HG03196 (cell line): ENCODE results near the gene RTTN.

Experiments
- ATAC-seq: cut with Tn5 transposase; IDR thresholded peaks from one replicate; pipeline ENCODE4 v1.9.1; 2021; ENCODE audit not compliant: unreplicated experiment

RTTN gene

DNA sequence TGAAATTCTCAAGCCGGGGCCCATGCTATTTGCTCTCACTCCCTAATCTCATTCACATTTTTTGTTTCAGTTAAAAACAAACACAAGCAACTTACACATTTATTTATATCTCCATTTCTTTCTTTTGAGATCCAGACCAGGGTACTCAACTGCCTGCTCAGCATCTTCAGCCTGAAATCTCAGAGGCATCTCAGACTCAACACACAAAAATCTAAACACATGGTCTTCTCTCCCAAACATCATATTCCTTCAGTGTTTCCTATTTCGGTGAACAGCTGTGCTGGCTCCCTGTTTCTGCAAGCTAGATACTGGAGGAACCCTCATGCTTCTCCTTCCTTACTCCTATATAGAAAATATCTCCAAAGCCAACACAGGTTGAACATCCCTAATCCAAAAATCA is 11.3 kb upstream of the RTTN start:
- ATAC-seq = no peak

GRCh38 chr18:70207181-70207580 is 1.7 kb upstream of the RTTN start:
- ATAC-seq = no peak

DNA sequence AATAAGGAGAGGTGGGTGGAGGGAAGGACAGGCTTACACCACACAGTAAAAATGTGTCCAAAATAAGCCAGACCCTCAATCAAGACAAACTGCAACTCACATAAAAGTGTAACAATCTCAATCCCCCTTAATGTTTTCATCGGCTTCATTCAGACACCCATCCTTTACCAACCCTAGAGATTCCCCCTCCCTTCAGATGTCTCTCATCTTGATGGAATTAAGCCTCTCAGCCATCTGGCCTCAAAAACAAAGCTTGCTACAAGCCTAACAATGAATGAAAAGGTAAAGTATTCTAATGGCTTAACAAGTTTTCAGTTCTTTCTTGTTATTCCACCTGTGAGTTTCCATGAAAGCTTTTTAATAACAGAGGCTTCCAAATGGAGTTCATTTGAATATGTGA is 5.2 kb downstream of the RTTN start:
- no peak for ATAC-seq

DNA sequence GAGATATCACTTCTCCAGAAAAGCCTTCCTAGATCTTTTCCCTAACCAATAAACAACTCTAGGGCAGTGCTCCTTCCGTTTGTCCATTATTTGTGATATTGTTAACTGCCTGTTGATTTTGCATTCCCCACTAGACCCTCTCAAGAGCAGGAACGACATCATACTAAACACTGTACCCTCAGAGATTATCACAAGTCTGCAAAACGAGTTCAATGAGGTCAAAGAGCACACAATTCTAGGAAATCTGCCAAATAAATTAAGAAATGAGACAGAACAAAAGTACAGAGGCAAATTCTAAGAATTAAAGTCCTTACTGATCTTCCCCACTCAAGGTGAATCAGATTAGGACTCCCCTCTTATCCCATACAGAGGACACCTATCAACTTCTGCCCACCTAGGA is 7.6 kb downstream of the RTTN start:
- no peak for ATAC-seq

GRCh38 chr18:70197026-70197425 is 8.5 kb downstream of the RTTN start:
- ATAC-seq = no peak

DNA sequence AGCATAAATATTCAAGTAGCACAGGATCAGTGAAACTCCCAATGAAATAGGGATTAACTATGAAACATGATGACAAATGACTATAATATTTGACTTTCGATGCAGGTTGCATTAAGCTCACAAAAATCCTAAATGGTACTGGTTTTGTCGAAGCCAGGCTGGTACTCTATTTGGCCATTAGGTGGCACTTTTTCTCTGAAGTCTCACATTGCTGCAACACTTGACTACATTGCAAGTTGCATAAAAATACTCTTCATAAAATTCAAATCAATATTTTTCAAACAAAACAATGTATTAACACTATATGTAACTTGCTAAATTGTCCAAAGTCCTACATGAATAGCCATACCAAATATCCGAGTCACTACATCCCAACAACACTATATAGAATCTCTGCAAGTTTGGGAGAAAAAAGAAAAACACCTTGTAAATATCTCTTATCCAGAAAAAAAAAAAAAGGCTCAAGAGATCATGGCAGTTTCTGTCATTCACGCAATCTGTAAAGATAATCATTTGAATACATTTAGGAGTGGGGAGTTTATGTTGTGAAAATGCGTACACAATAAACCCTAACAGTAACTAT is 9.5 kb downstream of the RTTN start:
- ATAC-seq = no peak

GRCh38 chr18:70195014-70195614 is 10.4 kb downstream of the RTTN start:
- peak; percentile 35 for ATAC-seq

DNA sequence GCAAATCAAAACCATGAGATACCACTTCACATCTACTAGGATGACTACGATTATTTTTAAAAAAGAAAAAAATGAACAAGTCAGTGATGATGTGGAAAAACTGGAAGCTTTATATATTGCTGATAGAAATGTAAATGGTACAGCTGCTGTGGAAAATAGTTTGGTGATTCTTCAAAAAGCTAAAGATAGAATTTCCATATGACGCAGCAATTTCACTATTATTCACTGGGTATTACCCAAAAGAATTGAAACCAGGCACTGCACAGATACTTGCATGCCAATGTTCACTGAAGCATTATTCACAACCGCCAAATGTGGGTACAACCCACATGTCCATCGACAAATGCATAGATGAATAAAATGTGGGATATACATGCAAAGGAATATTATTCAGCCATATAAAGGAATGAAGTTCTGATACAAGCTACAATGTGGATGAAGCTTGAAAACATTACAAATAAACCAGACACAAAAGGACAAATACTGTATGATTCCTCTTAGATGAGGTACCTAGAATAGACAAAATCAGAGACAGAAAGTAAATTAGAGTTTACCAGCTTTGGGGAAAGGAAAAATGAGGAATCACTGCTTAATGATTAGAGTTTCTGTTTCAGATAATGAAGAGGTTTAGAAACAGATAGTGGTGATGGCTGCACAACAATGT is 11.1 kb downstream of the RTTN start:
- ATAC-seq = peak; percentile 91

DNA sequence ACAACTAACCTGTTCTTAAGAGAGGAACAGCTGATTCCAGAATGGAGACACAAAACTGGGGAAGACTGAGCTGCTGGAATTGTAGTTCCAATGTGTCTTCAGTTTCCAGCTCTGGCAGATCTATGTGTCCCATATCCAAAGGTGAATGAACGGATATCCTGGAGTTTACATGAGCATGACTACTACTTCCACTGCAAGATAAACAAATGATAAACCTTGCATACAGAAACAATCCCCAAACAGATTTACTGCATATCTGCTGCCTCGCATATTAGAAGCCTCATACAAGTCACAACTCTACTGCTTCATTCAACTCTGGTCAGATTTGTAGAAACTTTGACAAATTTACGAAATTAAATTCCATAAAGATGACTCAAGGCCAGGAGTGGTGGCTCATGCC is 15.0 kb downstream of the RTTN start:
- ATAC-seq = no peak

GRCh38 chr18:70188113-70188512 is 17.4 kb downstream of the RTTN start:
- ATAC-seq = no peak

GRCh38 chr18:70183441-70183840 is 22.0 kb downstream of the RTTN start:
- no peak for ATAC-seq

- ATAC-seq = no peak
Observed at GRCh38 chr18:70182548-70182947, 22.9 kb downstream of the RTTN start.

DNA sequence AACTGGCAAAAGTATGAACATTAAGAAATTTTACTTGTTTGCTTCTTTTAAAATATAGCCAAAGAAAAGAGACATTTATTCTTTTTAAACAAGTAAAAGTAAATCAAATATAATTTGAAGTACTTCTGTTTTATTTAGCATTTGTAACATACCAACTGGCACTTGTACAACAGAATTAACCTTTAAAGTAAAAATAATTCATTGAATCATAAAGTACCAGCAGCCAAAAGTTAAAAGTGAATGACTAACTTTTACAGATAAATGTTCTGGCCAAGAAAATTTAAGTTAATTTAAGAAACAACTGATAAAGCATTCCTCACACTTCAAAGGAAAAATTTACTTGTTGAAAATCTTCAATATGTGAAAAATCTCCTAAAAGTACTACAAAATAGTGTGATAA is 23.8 kb downstream of the RTTN start:
- no peak for ATAC-seq

- ATAC-seq = no peak
Observed at GRCh38 chr18:70181015-70181414, 24.5 kb downstream of the RTTN start.

DNA sequence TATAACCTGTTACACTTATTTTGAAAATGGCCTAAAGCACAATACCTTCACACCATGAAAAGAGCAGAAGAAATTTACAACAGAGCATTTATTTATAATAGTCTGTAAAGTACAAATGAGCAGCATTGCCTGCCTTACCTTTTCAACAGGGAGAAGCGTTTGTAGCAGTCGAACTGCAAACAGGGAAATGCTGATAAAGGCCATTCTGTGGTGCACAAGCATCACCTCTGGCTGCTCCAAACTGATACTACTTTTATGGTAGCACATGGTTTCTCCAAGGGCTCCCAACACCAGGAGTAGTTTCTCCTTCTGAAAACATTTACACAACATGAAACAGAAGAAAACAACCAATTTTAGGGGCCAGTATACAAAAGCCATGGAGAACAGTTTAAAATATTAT is 28.9 kb downstream of the RTTN start:
- ATAC-seq = no peak

- no peak for ATAC-seq
Observed at GRCh38 chr18:70175216-70175615, 30.3 kb downstream of the RTTN start.

DNA sequence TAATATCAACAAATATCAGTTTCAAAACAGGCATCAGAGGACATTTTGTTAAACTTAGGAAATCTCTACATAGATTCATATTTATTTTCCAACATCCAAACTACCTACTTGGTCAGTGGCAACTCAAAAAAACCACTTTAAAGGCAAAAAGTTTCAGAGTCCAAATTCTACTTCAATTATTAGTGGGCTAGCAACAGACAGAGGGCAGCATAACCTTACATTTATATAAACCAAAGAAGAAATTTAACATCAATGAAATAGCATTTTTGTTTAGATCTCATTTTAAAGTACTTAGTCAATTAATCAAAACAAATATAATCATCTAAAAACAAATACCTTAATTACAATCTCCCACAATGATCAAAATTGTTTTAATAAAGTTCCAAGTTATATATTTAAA is 33.3 kb downstream of the RTTN start:
- no peak for ATAC-seq

GRCh38 chr18:70169747-70170146 is 35.7 kb downstream of the RTTN start:
- ATAC-seq = no peak

DNA sequence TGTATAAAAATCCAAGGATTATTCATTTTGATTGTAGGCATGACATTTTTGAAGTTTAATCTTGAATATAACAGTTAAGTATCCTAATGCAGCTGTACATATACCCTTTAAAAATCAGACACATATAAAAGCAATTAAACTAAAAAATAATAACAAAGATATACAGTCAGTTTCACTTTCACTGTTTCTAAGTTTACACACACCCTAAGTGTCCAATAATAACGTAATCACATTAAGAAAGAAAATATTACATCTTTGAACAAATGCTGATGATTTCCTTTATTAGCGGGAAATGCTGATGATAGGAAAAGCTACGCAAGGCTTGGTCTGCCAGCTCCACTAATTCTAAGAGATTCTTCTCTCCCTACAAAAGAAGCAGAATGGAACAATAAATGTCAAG is 38.8 kb downstream of the RTTN start:
- no peak for ATAC-seq

DNA sequence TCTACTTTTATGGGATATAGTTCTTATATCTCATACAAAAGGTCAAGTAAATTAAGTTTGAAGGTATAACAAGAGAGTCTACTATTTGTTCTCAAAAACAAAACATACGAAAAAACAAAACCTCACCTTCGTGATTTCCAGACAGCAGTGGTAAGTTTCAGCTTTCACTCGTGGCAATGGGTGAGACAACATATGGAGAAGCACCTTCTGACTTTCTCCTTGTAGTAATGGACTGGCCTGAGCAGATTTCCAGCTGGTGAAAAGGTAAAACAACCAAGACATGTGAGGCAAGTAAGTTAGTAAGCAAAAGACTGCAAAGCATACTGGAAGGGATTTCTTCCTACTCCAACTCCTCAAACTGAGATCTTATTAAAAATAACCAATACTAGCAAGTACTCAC is 39.6 kb downstream of the RTTN start:
- ATAC-seq = peak; percentile 50

DNA sequence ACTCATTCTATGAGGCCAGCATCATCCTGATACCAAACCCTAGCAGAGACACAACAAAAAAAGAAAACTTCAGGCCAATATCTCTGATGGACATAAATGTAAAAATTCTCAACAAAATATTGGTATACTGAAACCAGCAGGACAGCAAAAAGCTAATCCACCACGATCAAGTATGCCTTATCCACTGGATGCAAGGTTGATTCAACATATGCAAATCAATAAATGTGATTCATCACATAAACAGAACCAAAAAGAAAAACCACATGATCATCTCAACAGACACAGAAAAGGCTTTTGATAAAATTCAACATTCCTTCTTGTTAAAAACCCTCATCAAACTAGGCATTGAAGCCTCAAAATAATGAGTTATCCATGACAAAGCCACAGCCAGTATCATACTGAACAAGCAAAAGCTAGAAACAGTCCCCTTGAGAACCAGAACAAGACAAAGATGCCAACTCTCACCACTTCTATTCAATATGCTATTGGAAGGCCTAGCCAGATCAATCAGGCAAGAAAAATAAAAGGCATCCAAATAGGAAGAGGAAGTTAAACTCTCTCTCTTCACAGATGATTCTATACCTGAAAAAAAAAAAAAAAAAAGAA is 45.3 kb downstream of the RTTN start:
- ATAC-seq = no peak

GRCh38 chr18:70158992-70159717 is 46.3 kb downstream of the RTTN start:
- ATAC-seq = peak; percentile 78
